IMR-90 (cell line): ENCODE results near the gene ADM2. TPM values are rescaled to one million over a fixed set of nuclear protein-coding genes. Genes with fewer than 3 reads are reported as not detected.

Experiments used
- ATAC-seq: fragments of 200-7000 bp; cut with Tn5 transposase; 2 replicates; pipeline ENCODE4 v1.9.1; 2020; ENCODE audit warnings: low read depth, mild to moderate bottlenecking, moderate library complexity
- BruUV-seq: library from RNA; stranded (reverse); fragments of 400-500 nt; replicated peaks from 2 replicates; lab custom pipeline; 2021; lab: Mats Ljungman, UMichigan
- CTCF ChIA-PET: fragments of 300-600 bp; formaldehyde crosslinking; extraction: SDS; loops from one replicate; lab custom pipeline; 2021; ENCODE audit warnings: antibody characterized with exemption; lab: Yijun Ruan, JAX
- POLR2A ChIA-PET: fragments of 300-600 bp; sonication (Branson Sonifier 250); formaldehyde crosslinking; loops from one replicate; lab custom pipeline; 2022; ENCODE audit warnings: antibody characterized with exemption; ENCODE audit not compliant: unreplicated experiment; lab: Charles Lee
- DNase-seq: peaks from one replicate; pipeline ENCODE4 v3.0.0; 2013
- H2AFZ ChIP-seq: replicated peaks from 2 replicates; pipeline ENCODE3; 2013; ENCODE audit warnings: low read length, mild to moderate bottlenecking; ENCODE audit not compliant: poor library complexity
- H2AK5ac ChIP-seq: 2 replicates; pipeline ENCODE4 v1.6.1; 2013; ENCODE audit warnings: low read depth, low read length, inconsistent platforms
- H2AK9ac ChIP-seq: replicated peaks from 2 replicates; pipeline ENCODE3; 2013; ENCODE audit warnings: mild to moderate bottlenecking, low read depth, low read length, moderate library complexity; ENCODE audit not compliant: poor library complexity
- H2BK120ac ChIP-seq: 2 replicates; pipeline ENCODE4 v1.6.1; 2013; ENCODE audit warnings: low read depth, low read length, inconsistent platforms
- H2BK15ac ChIP-seq: 3 replicates; pipeline ENCODE4 v1.6.1; 2013; ENCODE audit warnings: low read depth, low read length, inconsistent platforms
- H2BK20ac ChIP-seq: 2 replicates; pipeline ENCODE4 v1.6.1; 2013; ENCODE audit warnings: low read depth, mild to moderate bottlenecking, inconsistent platforms, low read length, moderate library complexity
- H2BK5ac ChIP-seq: 2 replicates; pipeline ENCODE4 v1.6.1; 2013; ENCODE audit warnings: mild to moderate bottlenecking, low read depth, low read length, inconsistent platforms; ENCODE audit not compliant: poor library complexity, severe bottlenecking
- H3K14ac ChIP-seq: replicated peaks from 2 replicates; pipeline ENCODE4 v1.6.1; 2013; ENCODE audit warnings: low read depth, low read length, inconsistent platforms
- H3K18ac ChIP-seq: 2 replicates; pipeline ENCODE4 v1.6.1; 2013; ENCODE audit warnings: low read depth, low read length, control low read depth
- H3K23ac ChIP-seq: 2 replicates; pipeline ENCODE4 v1.6.1; 2013; ENCODE audit warnings: low read depth, low read length, inconsistent platforms
- H3K27ac ChIP-seq: 2 replicates; pipeline ENCODE4 v1.5.1; 2013; ENCODE audit warnings: mild to moderate bottlenecking, control low read depth, low read length; ENCODE audit not compliant: insufficient read depth
- H3K27me3 ChIP-seq: 2 replicates; pipeline ENCODE4 v1.6.1; 2013; ENCODE audit warnings: low read length; ENCODE audit not compliant: control insufficient read depth, insufficient read depth
- H3K36me3 ChIP-seq: 2 replicates; pipeline ENCODE4 v1.6.1; 2013; ENCODE audit warnings: low read length, mixed read lengths; ENCODE audit not compliant: control insufficient read depth, insufficient read depth
- H3K4ac ChIP-seq: 2 replicates; pipeline ENCODE4 v1.6.1; 2013; ENCODE audit warnings: low read depth, low read length, inconsistent platforms
- H3K4me1 ChIP-seq: 2 replicates; pipeline ENCODE4 v1.6.1; 2013; ENCODE audit warnings: low read length, mixed read lengths; ENCODE audit not compliant: control insufficient read depth, insufficient read depth
- H3K4me2 ChIP-seq: 2 replicates; pipeline ENCODE4 v1.6.1; 2013; ENCODE audit warnings: low read depth, mild to moderate bottlenecking, control low read depth, low read length, moderate library complexity
- H3K4me3 ChIP-seq: 2 replicates; pipeline ENCODE4 v1.5.1; 2013; ENCODE audit warnings: low read depth, mild to moderate bottlenecking, control low read depth, low read length, moderate library complexity; ENCODE audit not compliant: insufficient read depth
- H3K56ac ChIP-seq: 2 replicates; pipeline ENCODE4 v1.6.1; 2013; ENCODE audit warnings: low read length, inconsistent platforms; ENCODE audit not compliant: insufficient read depth; ENCODE audit errors: extremely low read depth
- H3K79me1 ChIP-seq, 2 experiments: 2 replicates each; pipeline ENCODE4 v1.6.1; 2013; ENCODE audit warnings: low read length in 2 of 2, inconsistent platforms in 1 of 2, low read depth in 1 of 2
- H3K9ac ChIP-seq: 2 replicates; pipeline ENCODE4 v1.6.1; 2013; ENCODE audit warnings: low read depth, low read length, control low read depth
- H3K9me1 ChIP-seq: 2 replicates; pipeline ENCODE4 v1.6.1; 2013; ENCODE audit warnings: low read length, inconsistent platforms; ENCODE audit not compliant: insufficient read depth
- H3K9me3 ChIP-seq: 2 replicates; pipeline ENCODE4 v1.6.1; 2013; ENCODE audit warnings: low read length; ENCODE audit not compliant: control insufficient read depth, insufficient read depth
- H4K20me1 ChIP-seq: 2 replicates; pipeline ENCODE4 v1.6.1; 2013; ENCODE audit warnings: low read length, inconsistent platforms; ENCODE audit not compliant: insufficient read depth
- H4K5ac ChIP-seq: 2 replicates; pipeline ENCODE4 v1.6.1; 2013; ENCODE audit warnings: mild to moderate bottlenecking, low read depth, low read length, control low read depth
- H4K8ac ChIP-seq, 2 experiments: 2 replicates each; pipeline ENCODE4 v1.6.1; 2013; ENCODE audit warnings: low read depth in 2 of 2, low read length in 2 of 2, control low read depth in 1 of 2, inconsistent platforms in 1 of 2
- H4K91ac ChIP-seq: 2 replicates; pipeline ENCODE4 v1.6.1; 2013; ENCODE audit warnings: low read depth, low read length, inconsistent platforms; ENCODE audit not compliant: insufficient read depth
- BHLHE40 ChIP-seq: fragments of 150-350 bp; IDR thresholded peaks from 2 replicates; pipeline ENCODE4 v1.6.1; 2016; ENCODE audit warnings: mild to moderate bottlenecking, low read depth, low read length
- CEBPB ChIP-seq: IDR thresholded peaks from 2 replicates; pipeline ENCODE4 v1.6.1; 2012; ENCODE audit warnings: low read depth, low read length, improper control_type of control experiment
- CHD1 ChIP-seq: IDR thresholded peaks from 2 replicates; pipeline ENCODE4 v1.6.1; 2012; ENCODE audit warnings: low read depth, low read length, improper control_type of control experiment
- FOS ChIP-seq: fragments of 150-350 bp; IDR thresholded peaks from 2 replicates; pipeline ENCODE4 v1.6.1; 2016; ENCODE audit warnings: low read depth, low read length
- MAZ ChIP-seq: IDR thresholded peaks from 2 replicates; pipeline ENCODE4 v1.6.1; 2012; ENCODE audit warnings: low read depth, mild to moderate bottlenecking, low read length, improper control_type of control experiment, moderate library complexity, borderline replicate concordance
- MXI1 ChIP-seq: IDR thresholded peaks from 2 replicates; pipeline ENCODE4 v1.6.1; 2012; ENCODE audit warnings: low read depth, mild to moderate bottlenecking, low read length, moderate library complexity, borderline replicate concordance
- NFE2L2 ChIP-seq: fragments of 150-350 bp; IDR thresholded peaks from 2 replicates; pipeline ENCODE4 v1.6.1; 2016; ENCODE audit warnings: low read depth, mild to moderate bottlenecking, low read length
- POLR2A ChIP-seq: IDR thresholded peaks from 2 replicates; pipeline ENCODE4 v1.6.1; 2012; ENCODE audit warnings: mild to moderate bottlenecking, low read depth, low read length
- RAD21 ChIP-seq: IDR thresholded peaks from 2 replicates; pipeline ENCODE4 v1.6.1; 2012; ENCODE audit warnings: low read length, improper control_type of control experiment
- RCOR1 ChIP-seq: IDR thresholded peaks from 2 replicates; pipeline ENCODE4 v1.6.1; 2012; ENCODE audit warnings: mild to moderate bottlenecking, low read length, improper control_type of control experiment; ENCODE audit not compliant: insufficient replicate concordance
- RFX5 ChIP-seq: IDR thresholded peaks from 2 replicates; pipeline ENCODE4 v1.8.0; 2012; ENCODE audit warnings: low read depth, mild to moderate bottlenecking, low read length, moderate library complexity
- USF2 ChIP-seq: fragments of 150-350 bp; IDR thresholded peaks from 2 replicates; pipeline ENCODE4 v1.6.1; 2017; ENCODE audit warnings: mild to moderate bottlenecking, antibody characterized with exemption, low read length, low read depth
- WGBS, 2 experiments: methylation state at CpG; one replicate each; pipeline versions ENCODE4 v1.1.5 to v1.1.7; 2013; ENCODE audit warnings: missing lambda C conversion rate in 2 of 2; ENCODE audit not compliant: insufficient read length in 1 of 2; ENCODE audit errors: extremely low coverage in 2 of 2; 5-methylcytosine and 5-hydroxymethylcytosine counted together
- dilution Hi-C: fragments of 300-500 bp; cut with HindIII; formaldehyde crosslinking; loops from one replicate; pipeline ENCODE4 v1.14.3; 2018; ENCODE audit warnings: low sequenced_read_pairs; ENCODE audit not compliant: unreplicated experiment
- in situ Hi-C: fragments of 300-500 bp; cut with MboI; formaldehyde crosslinking; loops from 3 replicates; pipeline ENCODE4 v1.14.3; 2019; ENCODE audit warnings: low sequenced_read_pairs, inconsistent platforms, mixed read lengths
- intact Hi-C: fragments of 100-400 bp; cut with micrococcal nuclease; formaldehyde crosslinking; loops from 2 replicates; pipeline ENCODE4 v1.10.0; 2022
- polyA plus RNA-seq, 3 experiments: library from polyadenylated mRNA; depleted of rRNA; stranded (reverse); fragments of >200 nt; gene quantifications; 2 replicates each; pipeline ENCODE4 v1.2.3, GENCODE V29; 2012; ENCODE audit warnings: low replicate concordance in 1 of 3
- total RNA-seq: library from RNA; depleted of rRNA; stranded (reverse); fragments of >200 nt; gene quantifications from 2 replicates; pipeline ENCODE4 v1.2.3, GENCODE V29; 2012
- TF ChIP-seq, protein P1 (sequence below): fragments of 150-350 bp; IDR thresholded peaks from 2 replicates; pipeline ENCODE4 v1.6.1; 2016; ENCODE audit warnings: low read depth, mild to moderate bottlenecking, low read length, moderate library complexity, borderline replicate concordance
- TF ChIP-seq, protein P2 (sequence below): conservative IDR thresholded peaks from 2 replicates; pipeline ENCODE4 v1.5.1; 2012; ENCODE audit warnings: mild to moderate bottlenecking, low read depth, low read length, improper control_type of control experiment

ADM2 gene
- total and polyA plus RNA-seq, 2 of the 4 experiments (the other 2 are of a cell fraction) = 0.18 to 2.3 TPM

DNA sequence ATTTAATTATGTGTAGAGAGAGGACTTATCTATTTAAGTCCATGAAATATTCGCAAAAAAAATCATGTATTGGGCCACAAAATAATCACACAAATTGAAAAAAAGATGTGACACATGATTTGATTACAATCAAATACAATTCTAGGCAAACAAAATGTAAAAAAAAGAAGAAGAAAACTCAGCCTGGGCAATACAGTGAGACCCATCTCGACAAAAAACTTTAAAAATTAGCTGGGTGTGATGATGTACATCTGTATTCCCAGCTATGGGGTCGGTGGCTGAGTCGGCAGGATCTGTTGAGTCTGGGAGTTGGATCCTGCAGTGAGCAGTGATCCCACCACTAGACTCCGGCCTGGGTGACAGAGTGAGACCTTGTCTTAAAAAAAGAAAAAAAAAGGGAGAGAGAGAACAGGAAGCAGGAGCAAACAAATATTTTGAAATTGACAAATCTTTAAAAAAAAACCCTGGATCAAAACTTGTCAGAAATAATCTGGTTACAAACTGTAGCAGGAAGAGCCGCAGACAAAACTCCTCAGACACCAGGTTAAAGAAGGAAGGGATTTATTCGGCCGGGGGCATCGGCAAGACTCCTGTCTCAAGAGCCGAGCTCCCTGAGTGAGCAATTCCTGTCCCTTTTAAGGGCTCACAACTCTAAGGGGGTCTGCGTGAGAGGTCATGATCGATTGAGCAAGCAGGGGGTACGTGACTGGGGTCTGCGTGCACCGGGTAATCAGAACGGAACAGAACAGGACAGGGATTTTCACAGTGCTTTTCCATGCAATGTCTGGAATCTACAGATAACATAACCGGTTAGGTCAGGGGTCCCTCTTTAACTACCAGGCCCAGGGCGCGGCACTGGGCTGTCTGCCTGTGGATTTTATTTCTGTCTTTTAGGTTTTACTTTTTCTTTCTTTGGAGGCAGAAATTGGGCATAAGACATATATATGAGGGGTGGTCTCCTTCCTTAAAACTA lies 51.8 kb downstream of the ADM2 start:
- H4K8ac ChIP-seq = no peak overlapping the region
- no peak overlapping the region for H3K4ac ChIP-seq
- 82% methylated on average over 7 of the region's 19 CpGs; no CpG with 5 or more reads in 1 of the 2 experiments for whole genome bisulfite sequencing, 2 experiments
- no peak overlapping the region for H4K5ac ChIP-seq
- H2AK9ac ChIP-seq = no peak overlapping the region
- 0 out of 2 replicates have a peak, but pooled peaks cover 3% of the 10 kb centered on the region for H3K9me1 ChIP-seq
- H3K79me1 ChIP-seq = peaks cover 0 to 6% of the 10 kb centered on the region in 2 experiments; a peak in 1 of 4 replicates
- no peak overlapping the region for H2BK15ac ChIP-seq
- H3K56ac ChIP-seq = no peak overlapping the region
- no peak overlapping the region for H3K14ac ChIP-seq
- DNase-seq (no peak), ATAC-seq (no peak)
- H4K91ac ChIP-seq = no peak overlapping the region
- no peaks in the 10 kb centered on the region for H3K9me3 ChIP-seq
- no peak overlapping the region for H2BK5ac ChIP-seq
- ChIA-PET CTCF (no interaction called here), POLR2A (interaction anchor here (0.5 kb wide), 1 partner anchor 370 kb away, joined by 4 read pairs; no protein-coding TSS in a partner anchor)
- H3K18ac ChIP-seq = no peak overlapping the region
- H2AFZ ChIP-seq = no peak overlapping the region
- H3K9ac ChIP-seq = no peak overlapping the region
- H2AK5ac ChIP-seq = no peak overlapping the region
- peaks cover 5% of the 10 kb centered on the region; the same call in 1 of the 2 replicates for H3K27me3 ChIP-seq
- no peak overlapping the region for H3K27ac ChIP-seq
- H3K4me1 ChIP-seq = peaks cover 11% of the 10 kb centered on the region
- no TSS peak for BruUV-seq
- dilution Hi-C loops (no loop called here), in situ Hi-C loops (no loop called here), intact Hi-C loops (no loop called here)
- no peaks in the 10 kb centered on the region for H4K20me1 ChIP-seq
- no peak overlapping the region for H2BK20ac ChIP-seq
- no peak overlapping the region for H2BK120ac ChIP-seq
- no peak overlapping the region for H3K4me3 ChIP-seq
- no peak overlapping the region for H3K23ac ChIP-seq
- H3K4me2 ChIP-seq = no peak overlapping the region
- H3K36me3 ChIP-seq = no peaks in the 10 kb centered on the region
- no peak for TF ChIP-seq USF2
- no peak for TF ChIP-seq BHLHE40
- TF ChIP-seq RFX5 = no peak
- TF ChIP-seq CEBPB = no peak
- TF ChIP-seq MXI1 = no peak
- TF ChIP-seq MAZ = no peak
- TF ChIP-seq, protein P1, sequence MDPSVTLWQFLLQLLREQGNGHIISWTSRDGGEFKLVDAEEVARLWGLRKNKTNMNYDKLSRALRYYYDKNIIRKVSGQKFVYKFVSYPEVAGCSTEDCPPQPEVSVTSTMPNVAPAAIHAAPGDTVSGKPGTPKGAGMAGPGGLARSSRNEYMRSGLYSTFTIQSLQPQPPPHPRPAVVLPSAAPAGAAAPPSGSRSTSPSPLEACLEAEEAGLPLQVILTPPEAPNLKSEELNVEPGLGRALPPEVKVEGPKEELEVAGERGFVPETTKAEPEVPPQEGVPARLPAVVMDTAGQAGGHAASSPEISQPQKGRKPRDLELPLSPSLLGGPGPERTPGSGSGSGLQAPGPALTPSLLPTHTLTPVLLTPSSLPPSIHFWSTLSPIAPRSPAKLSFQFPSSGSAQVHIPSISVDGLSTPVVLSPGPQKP = no peak
- TF ChIP-seq, protein P2, sequence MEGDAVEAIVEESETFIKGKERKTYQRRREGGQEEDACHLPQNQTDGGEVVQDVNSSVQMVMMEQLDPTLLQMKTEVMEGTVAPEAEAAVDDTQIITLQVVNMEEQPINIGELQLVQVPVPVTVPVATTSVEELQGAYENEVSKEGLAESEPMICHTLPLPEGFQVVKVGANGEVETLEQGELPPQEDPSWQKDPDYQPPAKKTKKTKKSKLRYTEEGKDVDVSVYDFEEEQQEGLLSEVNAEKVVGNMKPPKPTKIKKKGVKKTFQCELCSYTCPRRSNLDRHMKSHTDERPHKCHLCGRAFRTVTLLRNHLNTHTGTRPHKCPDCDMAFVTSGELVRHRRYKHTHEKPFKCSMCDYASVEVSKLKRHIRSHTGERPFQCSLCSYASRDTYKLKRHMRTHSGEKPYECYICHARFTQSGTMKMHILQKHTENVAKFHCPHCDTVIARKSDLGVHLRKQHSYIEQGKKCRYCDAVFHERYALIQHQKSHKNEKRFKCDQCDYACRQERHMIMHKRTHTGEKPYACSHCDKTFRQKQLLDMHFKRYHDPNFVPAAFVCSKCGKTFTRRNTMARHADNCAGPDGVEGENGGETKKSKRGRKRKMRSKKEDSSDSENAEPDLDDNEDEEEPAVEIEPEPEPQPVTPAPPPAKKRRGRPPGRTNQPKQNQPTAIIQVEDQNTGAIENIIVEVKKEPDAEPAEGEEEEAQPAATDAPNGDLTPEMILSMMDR = no peak
- no peak for TF ChIP-seq CHD1
- no peak for TF ChIP-seq NFE2L2
- no peak for TF ChIP-seq RAD21
- TF ChIP-seq RCOR1 = no peak
- no peak for TF ChIP-seq FOS
- TF ChIP-seq POLR2A = no peak
